ENCODE data around the gene SETBP1.
A peak's percentile ranks its signal among the peaks of the same experiment; 100 is the strongest.

Gene SETBP1

GRCh38 chr18:44911260-44911659 lies 230.6 kb downstream of the SETBP1 start:
- Mint-ChIP-seq H3K36me3 (peaks cover 23% of the 10 kb centered on the region), H3K4me3 (peak overlapping the region; percentile 4)
- no peak for ATAC-seq

GRCh38 chr18:44911773-44912172 lies 231.1 kb downstream of the SETBP1 start:
- H3K4me1 Mint-ChIP-seq = peaks cover 79% of the 10 kb centered on the region
- peaks cover 3% of the 10 kb centered on the region for H3K9me3 Mint-ChIP-seq
- H3K36me3 Mint-ChIP-seq = peaks cover 28% of the 10 kb centered on the region
- peak overlapping the region; percentile 4 for H3K4me3 Mint-ChIP-seq
- ATAC-seq = peak; percentile 74
- no peaks in the 10 kb centered on the region for H3K27me3 Mint-ChIP-seq
- H3K27ac Mint-ChIP-seq = peak overlapping the region; percentile 63

More at GRCh38 chr18:44911260-44911659, 230.6 kb downstream of the SETBP1 start:
- peak overlapping the region; percentile 63 for H3K27ac Mint-ChIP-seq
- peaks cover 75% of the 10 kb centered on the region for H3K4me1 Mint-ChIP-seq
- H3K9me3 Mint-ChIP-seq = peaks cover 3% of the 10 kb centered on the region
- no peaks in the 10 kb centered on the region for H3K27me3 Mint-ChIP-seq

GRCh38 chr18:44912740-44913478 lies 232.2 kb downstream of the SETBP1 start:
- Mint-ChIP-seq H3K27me3 (no peaks in the 10 kb centered on the region), H3K4me3 (peak overlapping the region; percentile 43), H3K4me1 (peaks cover 84% of the 10 kb centered on the region), H3K9me3 (peaks cover 3% of the 10 kb centered on the region), H3K36me3 (peaks cover 35% of the 10 kb centered on the region), H3K27ac (peak overlapping the region; percentile 63)
- no peak for ATAC-seq

- ATAC-seq = no peak
- peaks cover 78% of the 10 kb centered on the region for H3K4me1 Mint-ChIP-seq
- H3K27me3 Mint-ChIP-seq = no peaks in the 10 kb centered on the region
Measured at GRCh38 chr18:44914028-44914427, 233.3 kb downstream of the SETBP1 start.

GRCh38 chr18:44915213-44915612 lies 234.5 kb downstream of the SETBP1 start:
- ATAC-seq = no peak
- no peaks in the 10 kb centered on the region for H3K27me3 Mint-ChIP-seq
- peaks cover 68% of the 10 kb centered on the region for H3K4me1 Mint-ChIP-seq
- no peak overlapping the region for H3K4me3 Mint-ChIP-seq
- H3K9me3 Mint-ChIP-seq = no peaks in the 10 kb centered on the region
- no peak overlapping the region for H3K27ac Mint-ChIP-seq
- H3K36me3 Mint-ChIP-seq = peaks cover 34% of the 10 kb centered on the region

More at GRCh38 chr18:44914028-44914427, 233.3 kb downstream of the SETBP1 start:
- no peak overlapping the region for H3K27ac Mint-ChIP-seq
- H3K9me3 Mint-ChIP-seq = no peaks in the 10 kb centered on the region
- no peak overlapping the region for H3K4me3 Mint-ChIP-seq
- peaks cover 29% of the 10 kb centered on the region for H3K36me3 Mint-ChIP-seq

- no peak for ATAC-seq
- Mint-ChIP-seq H3K4me3 (no peak overlapping the region), H3K4me1 (peaks cover 68% of the 10 kb centered on the region), H3K27me3 (no peaks in the 10 kb centered on the region), H3K9me3 (no peaks in the 10 kb centered on the region), H3K27ac (no peak overlapping the region), H3K36me3 (peaks cover 36% of the 10 kb centered on the region)
Measured at GRCh38 chr18:44915661-44916060, 235.0 kb downstream of the SETBP1 start.

- Mint-ChIP-seq H3K9me3 (no peaks in the 10 kb centered on the region), H3K4me3 (no peak overlapping the region), H3K4me1 (peaks cover 61% of the 10 kb centered on the region), H3K27me3 (no peaks in the 10 kb centered on the region), H3K27ac (no peak overlapping the region), H3K36me3 (peaks cover 35% of the 10 kb centered on the region)
- no peak for ATAC-seq
Measured at GRCh38 chr18:44916429-44917207, 235.9 kb downstream of the SETBP1 start.

- no peak for ATAC-seq
- H3K4me3 Mint-ChIP-seq = no peak overlapping the region
- H3K27me3 Mint-ChIP-seq = no peaks in the 10 kb centered on the region
- peak overlapping the region; percentile 24 for H3K27ac Mint-ChIP-seq
- H3K36me3 Mint-ChIP-seq = peaks cover 44% of the 10 kb centered on the region
- no peaks in the 10 kb centered on the region for H3K9me3 Mint-ChIP-seq
- peaks cover 61% of the 10 kb centered on the region for H3K4me1 Mint-ChIP-seq
Measured at GRCh38 chr18:44917216-44918141, 236.8 kb downstream of the SETBP1 start.

- Mint-ChIP-seq H3K27me3 (no peaks in the 10 kb centered on the region), H3K4me3 (no peak overlapping the region), H3K27ac (peak overlapping the region; percentile 24), H3K36me3 (peaks cover 50% of the 10 kb centered on the region), H3K4me1 (peaks cover 61% of the 10 kb centered on the region), H3K9me3 (no peaks in the 10 kb centered on the region)
- ATAC-seq = no peak
Measured at GRCh38 chr18:44918142-44918476, 237.4 kb downstream of the SETBP1 start.

GRCh38 chr18:44920441-44920840 lies 239.8 kb downstream of the SETBP1 start:
- no peak overlapping the region for H3K27ac Mint-ChIP-seq
- H3K27me3 Mint-ChIP-seq = no peaks in the 10 kb centered on the region
- peaks cover 53% of the 10 kb centered on the region for H3K36me3 Mint-ChIP-seq
- ATAC-seq = no peak
- no peaks in the 10 kb centered on the region for H3K9me3 Mint-ChIP-seq
- H3K4me1 Mint-ChIP-seq = peaks cover 59% of the 10 kb centered on the region
- no peak overlapping the region for H3K4me3 Mint-ChIP-seq

- H3K4me3 Mint-ChIP-seq = no peak overlapping the region
- no peak for ATAC-seq
- H3K9me3 Mint-ChIP-seq = no peaks in the 10 kb centered on the region
- no peak overlapping the region for H3K27ac Mint-ChIP-seq
- peaks cover 53% of the 10 kb centered on the region for H3K4me1 Mint-ChIP-seq
- H3K27me3 Mint-ChIP-seq = no peaks in the 10 kb centered on the region
- peaks cover 53% of the 10 kb centered on the region for H3K36me3 Mint-ChIP-seq
Measured at GRCh38 chr18:44921974-44922373, 241.3 kb downstream of the SETBP1 start.

- Mint-ChIP-seq H3K36me3 (peaks cover 57% of the 10 kb centered on the region), H3K27ac (peak overlapping the region; percentile 53), H3K4me1 (peaks cover 43% of the 10 kb centered on the region), H3K9me3 (no peaks in the 10 kb centered on the region), H3K27me3 (no peaks in the 10 kb centered on the region), H3K4me3 (no peak overlapping the region)
- no peak for ATAC-seq
Measured at GRCh38 chr18:44922968-44923367, 242.3 kb downstream of the SETBP1 start.

- ATAC-seq = no peak
- Mint-ChIP-seq H3K9me3 (peaks cover 4% of the 10 kb centered on the region), H3K36me3 (peaks cover 64% of the 10 kb centered on the region), H3K27ac (peak overlapping the region; percentile 22), H3K4me1 (peaks cover 44% of the 10 kb centered on the region), H3K27me3 (no peaks in the 10 kb centered on the region), H3K4me3 (no peak overlapping the region)
Measured at GRCh38 chr18:44924785-44925499, 244.3 kb downstream of the SETBP1 start.

- no peak for ATAC-seq
- peaks cover 72% of the 10 kb centered on the region for H3K36me3 Mint-ChIP-seq
- no peak overlapping the region for H3K4me3 Mint-ChIP-seq
- H3K27ac Mint-ChIP-seq = no peak overlapping the region
- peaks cover 39% of the 10 kb centered on the region for H3K4me1 Mint-ChIP-seq
- no peaks in the 10 kb centered on the region for H3K27me3 Mint-ChIP-seq
- H3K9me3 Mint-ChIP-seq = peaks cover 12% of the 10 kb centered on the region
Measured at GRCh38 chr18:44927127-44927849, 246.6 kb downstream of the SETBP1 start.
